Activated T-cell treated with anti-CD3 and anti-CD28 coated beads, Interleukin-2, amount 50 U/mL, for 24 hours (primary cell): ENCODE results near the gene ZFHX3.

Source experiments
- DNase-seq: peaks from one replicate; pipeline ENCODE4 v3.0.0-alpha.2; 2020
- H3K27ac Mint-ChIP-seq: 2 replicates; pipeline ENCODE4 v1.8.0; 2020; ENCODE audit warnings: mild to moderate bottlenecking, mixed read lengths
- H3K27me3 Mint-ChIP-seq: 2 replicates; pipeline ENCODE4 v1.8.0; 2020; ENCODE audit warnings: mixed read lengths
- H3K36me3 Mint-ChIP-seq: 2 replicates; pipeline ENCODE4 v1.8.0; 2020; ENCODE audit warnings: low read depth, mixed read lengths
- H3K4me1 Mint-ChIP-seq: 2 replicates; pipeline ENCODE4 v1.8.0; 2020; ENCODE audit warnings: low read depth, mixed read lengths
- H3K4me3 Mint-ChIP-seq: 2 replicates; pipeline ENCODE4 v1.8.0; 2020; ENCODE audit warnings: mild to moderate bottlenecking, moderate library complexity, mixed read lengths
- H3K9me3 Mint-ChIP-seq: 2 replicates; pipeline ENCODE4 v1.8.0; 2020; ENCODE audit warnings: mixed read lengths

Gene ZFHX3

DNA sequence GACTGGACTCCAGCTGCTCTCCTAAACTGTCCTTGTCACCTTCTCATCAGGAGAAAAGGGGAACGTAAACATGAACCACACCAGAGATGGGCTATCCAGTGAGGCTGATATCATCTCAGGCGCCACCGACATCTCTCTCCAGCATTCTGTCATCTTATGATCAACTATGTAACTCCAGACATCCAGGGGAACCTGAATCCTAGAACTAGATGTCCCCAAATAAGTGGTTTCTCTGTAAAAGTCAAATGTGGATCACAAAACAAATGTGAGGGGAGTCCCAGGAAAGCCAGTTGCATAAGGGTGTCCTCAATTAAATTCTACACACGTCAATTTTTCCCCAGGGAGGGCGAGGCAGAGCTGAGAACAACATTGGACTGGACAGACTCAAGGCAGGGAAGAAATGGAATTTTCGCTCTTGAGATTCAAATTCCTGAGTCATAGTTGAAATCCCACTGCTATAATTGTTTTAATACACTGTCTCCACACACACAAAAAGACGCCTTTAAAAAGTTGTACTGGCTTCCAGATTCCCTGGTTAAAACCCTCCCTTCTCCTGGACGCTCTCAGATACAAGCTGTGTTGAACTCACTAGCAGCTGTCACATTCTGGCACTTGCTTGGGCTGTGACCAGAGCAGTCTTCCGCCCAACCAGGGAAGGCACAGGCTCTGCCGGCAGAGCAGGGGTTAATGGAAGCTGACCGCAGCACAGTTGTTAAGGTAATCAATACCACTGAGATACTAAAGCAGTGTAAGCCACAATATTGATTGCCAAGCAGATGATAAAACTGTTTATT is 62.6 kb downstream of the ZFHX3 start:
- Mint-ChIP-seq H3K4me1 (no peaks in the 10 kb centered on the region), H3K9me3 (no peaks in the 10 kb centered on the region), H3K4me3 (no peak overlapping the region), H3K27me3 (no peaks in the 10 kb centered on the region), H3K27ac (no peak overlapping the region), H3K36me3 (no peaks in the 10 kb centered on the region)
- no peak for DNase-seq

DNA sequence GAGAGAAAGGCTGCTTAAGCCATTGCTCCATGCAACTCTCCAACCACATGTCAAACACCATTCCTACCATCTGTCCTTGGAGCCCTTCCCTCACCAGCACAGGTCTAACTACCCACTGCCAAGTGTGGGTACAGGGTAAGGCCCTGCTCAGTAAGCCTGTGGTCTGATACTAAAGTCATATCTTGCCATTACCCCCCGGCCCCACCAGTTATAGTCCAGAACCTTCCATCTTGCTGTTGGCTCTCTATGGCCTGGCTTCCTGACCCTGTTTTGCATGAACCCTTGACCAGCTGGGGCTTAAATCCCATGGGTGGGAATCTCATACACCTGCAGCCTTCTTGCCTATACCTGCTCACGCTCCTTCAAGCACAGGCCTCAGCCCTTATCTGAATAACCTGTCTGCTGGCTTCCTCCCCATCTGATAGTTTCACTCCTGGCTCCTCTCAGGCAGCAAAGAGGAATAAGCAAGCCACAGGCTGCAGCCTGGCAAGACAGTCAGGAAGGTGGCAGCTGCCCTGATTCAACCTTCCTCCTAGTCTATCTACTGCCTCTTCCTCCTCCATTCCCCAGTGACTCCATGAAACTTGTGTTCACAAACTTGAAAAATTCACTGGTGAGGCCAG is 64.1 kb downstream of the ZFHX3 start:
- Mint-ChIP-seq H3K27ac (no peak overlapping the region), H3K4me1 (no peaks in the 10 kb centered on the region), H3K4me3 (no peak overlapping the region), H3K27me3 (no peaks in the 10 kb centered on the region), H3K36me3 (no peaks in the 10 kb centered on the region), H3K9me3 (no peaks in the 10 kb centered on the region)
- no peak for DNase-seq

DNA sequence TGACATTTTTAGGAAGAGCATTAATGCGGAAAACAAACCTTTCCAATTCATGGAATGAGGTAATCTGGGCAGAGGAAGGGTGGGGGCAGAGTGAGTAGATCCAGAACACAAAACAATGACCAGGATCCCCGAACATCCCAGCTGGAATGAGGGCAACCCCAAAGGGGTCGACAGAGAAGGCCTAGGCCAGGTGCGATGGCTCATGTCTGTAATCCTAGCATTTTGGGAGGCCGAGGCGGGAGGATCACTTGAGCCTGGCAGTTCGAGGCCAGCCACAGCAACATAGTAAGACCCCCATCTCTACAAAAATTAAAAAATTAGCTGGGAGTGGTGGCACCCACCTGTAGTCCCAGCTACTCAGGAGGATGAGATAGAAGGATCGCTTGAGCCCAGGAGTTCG is 64.7 kb downstream of the ZFHX3 start:
- H3K27ac Mint-ChIP-seq, result no peak overlapping the region
- H3K4me3 Mint-ChIP-seq, result no peak overlapping the region
- no peaks in the 10 kb centered on the region for H3K9me3 Mint-ChIP-seq
- no peaks in the 10 kb centered on the region for H3K27me3 Mint-ChIP-seq
- no peaks in the 10 kb centered on the region for H3K4me1 Mint-ChIP-seq
- DNase-seq, result no peak
- no peaks in the 10 kb centered on the region for H3K36me3 Mint-ChIP-seq

DNA sequence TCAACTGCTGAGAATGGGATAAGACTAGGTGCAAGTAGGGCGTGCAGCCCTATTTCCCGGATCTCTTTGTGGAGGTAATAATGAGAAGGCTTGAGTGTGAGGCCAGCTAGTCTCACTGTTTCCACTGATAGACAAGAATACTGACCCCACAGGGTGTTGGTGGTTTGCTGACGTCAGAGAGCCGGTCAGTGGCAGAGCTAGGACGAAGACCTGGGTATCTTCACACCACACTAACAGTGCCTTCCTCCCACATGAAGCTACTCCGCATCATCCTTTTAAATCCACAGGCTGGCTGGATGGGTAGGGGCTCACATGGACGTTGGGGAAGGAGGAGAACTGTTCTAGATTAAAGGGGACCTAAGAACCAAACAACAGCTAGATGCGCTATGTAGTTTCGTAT is 68.0 kb downstream of the ZFHX3 start:
- no peaks in the 10 kb centered on the region for H3K27me3 Mint-ChIP-seq
- no peaks in the 10 kb centered on the region for H3K9me3 Mint-ChIP-seq
- H3K4me1 Mint-ChIP-seq, result no peaks in the 10 kb centered on the region
- H3K27ac Mint-ChIP-seq, result no peak overlapping the region
- H3K4me3 Mint-ChIP-seq, result no peak overlapping the region
- no peak for DNase-seq
- H3K36me3 Mint-ChIP-seq, result no peaks in the 10 kb centered on the region

DNA sequence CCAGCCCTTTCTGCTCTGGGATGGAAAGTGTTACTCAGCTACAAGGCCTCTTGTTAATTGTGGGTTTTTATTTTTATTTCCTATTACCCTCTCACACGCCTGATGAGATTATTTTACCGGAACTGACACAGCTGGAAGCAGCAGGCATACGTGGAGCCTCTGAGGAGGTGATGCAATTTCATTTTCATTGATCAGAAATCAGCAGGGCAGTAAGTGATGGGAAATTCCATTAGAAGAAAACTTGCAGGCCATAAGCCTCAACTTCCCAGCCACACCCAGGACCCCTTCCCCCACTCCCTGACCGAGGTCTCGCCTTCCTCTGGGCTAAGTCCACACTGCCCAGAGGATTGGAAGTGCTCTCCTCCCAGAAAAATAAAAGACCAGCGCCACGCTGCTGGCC is 69.7 kb downstream of the ZFHX3 start:
- no peak overlapping the region for H3K4me3 Mint-ChIP-seq
- H3K27ac Mint-ChIP-seq, result no peak overlapping the region
- no peak for DNase-seq
- H3K9me3 Mint-ChIP-seq, result no peaks in the 10 kb centered on the region
- H3K4me1 Mint-ChIP-seq, result no peaks in the 10 kb centered on the region
- H3K36me3 Mint-ChIP-seq, result no peaks in the 10 kb centered on the region
- H3K27me3 Mint-ChIP-seq, result no peaks in the 10 kb centered on the region

DNA sequence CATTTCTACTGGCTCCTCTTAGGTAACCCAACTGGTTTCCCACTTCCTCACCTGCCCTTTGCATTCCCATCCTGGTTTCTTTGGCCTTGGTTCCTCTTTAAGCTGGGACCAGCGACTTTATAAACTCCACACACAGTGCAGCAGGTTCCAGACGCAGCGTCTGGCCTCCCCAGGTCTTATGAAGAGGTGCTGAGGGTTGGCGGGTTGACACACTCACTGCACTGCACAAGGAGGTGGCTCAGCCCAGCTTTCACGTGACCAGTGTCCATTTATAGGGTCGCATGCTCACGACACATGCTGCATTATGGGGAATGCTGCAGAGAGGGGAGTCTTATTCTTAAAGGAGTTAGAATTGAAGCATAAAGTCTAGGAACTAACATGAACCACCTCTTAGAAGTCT is 70.8 kb downstream of the ZFHX3 start:
- Mint-ChIP-seq H3K9me3 (no peaks in the 10 kb centered on the region), H3K36me3 (no peaks in the 10 kb centered on the region), H3K27ac (no peak overlapping the region)

DNA sequence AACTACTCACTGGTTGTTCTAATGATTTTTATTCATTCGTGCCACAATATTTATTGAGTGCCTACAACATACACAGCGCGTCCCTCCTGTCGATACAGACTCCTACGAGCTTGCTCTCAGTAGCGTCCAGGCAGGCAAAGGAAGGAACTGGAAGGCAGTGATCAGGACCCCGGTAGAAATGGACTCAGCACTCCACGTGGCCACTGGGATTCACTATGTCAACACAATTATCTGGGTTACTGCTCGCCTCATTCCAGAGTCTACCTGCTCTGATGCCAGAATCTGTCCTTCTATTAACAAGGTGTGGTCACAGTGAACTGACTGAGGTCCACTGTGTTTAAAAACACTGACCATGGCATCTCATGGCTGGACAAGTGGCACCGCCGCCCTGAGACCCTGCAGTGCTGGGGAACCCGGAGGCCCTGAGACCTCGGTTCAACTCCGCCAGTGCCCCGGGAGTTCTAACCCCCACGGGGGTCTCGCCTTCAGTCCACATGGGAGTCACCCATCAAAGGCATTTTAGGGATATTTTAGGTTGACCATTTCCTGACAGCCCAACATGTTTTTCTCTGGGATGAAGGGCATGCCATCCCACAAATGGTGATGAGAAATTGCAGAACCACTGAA is 71.4 kb downstream of the ZFHX3 start:
- Mint-ChIP-seq H3K27me3 (no peaks in the 10 kb centered on the region), H3K36me3 (no peaks in the 10 kb centered on the region), H3K9me3 (no peaks in the 10 kb centered on the region), H3K4me3 (no peak overlapping the region), H3K4me1 (no peaks in the 10 kb centered on the region), H3K27ac (no peak overlapping the region)
- no peak for DNase-seq

More for the DNA sequence above, 70.8 kb downstream of the ZFHX3 start:
- Mint-ChIP-seq H3K4me1 (no peaks in the 10 kb centered on the region), H3K27me3 (no peaks in the 10 kb centered on the region), H3K4me3 (no peak overlapping the region)
- no peak for DNase-seq

DNA sequence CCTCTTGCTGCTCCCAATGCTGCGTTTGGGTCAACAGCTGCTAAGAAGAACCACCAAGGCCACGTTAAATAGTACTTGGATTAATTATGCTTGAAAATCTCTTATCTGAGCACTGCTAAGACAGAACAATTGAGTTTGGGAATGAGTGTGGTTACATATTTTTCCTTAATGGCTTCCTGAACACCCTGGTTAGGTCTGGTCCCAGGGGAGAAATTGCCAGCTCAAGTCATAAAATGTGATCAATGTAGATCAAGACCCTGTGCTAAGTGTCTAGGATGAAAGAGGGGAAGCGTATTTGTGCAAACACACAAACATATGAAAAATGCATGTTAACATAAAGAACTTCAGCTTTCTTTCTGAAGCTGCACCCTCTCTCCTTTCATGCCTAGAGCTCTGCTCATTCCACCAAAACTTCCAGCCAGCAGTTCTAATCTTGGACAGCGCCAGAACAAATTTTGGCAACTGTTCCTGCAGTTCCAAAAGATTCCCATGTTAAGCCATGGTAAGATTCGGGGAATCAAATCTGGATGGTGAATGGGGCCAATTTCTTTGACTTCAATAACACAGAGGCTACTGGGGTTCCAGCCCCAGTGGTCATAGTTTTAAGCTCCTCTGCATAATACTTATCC is 72.0 kb downstream of the ZFHX3 start:
- H3K4me3 Mint-ChIP-seq, result no peak overlapping the region
- no peaks in the 10 kb centered on the region for H3K9me3 Mint-ChIP-seq
- no peaks in the 10 kb centered on the region for H3K4me1 Mint-ChIP-seq
- no peak overlapping the region for H3K27ac Mint-ChIP-seq
- no peak for DNase-seq
- no peaks in the 10 kb centered on the region for H3K36me3 Mint-ChIP-seq
- H3K27me3 Mint-ChIP-seq, result no peaks in the 10 kb centered on the region

DNA sequence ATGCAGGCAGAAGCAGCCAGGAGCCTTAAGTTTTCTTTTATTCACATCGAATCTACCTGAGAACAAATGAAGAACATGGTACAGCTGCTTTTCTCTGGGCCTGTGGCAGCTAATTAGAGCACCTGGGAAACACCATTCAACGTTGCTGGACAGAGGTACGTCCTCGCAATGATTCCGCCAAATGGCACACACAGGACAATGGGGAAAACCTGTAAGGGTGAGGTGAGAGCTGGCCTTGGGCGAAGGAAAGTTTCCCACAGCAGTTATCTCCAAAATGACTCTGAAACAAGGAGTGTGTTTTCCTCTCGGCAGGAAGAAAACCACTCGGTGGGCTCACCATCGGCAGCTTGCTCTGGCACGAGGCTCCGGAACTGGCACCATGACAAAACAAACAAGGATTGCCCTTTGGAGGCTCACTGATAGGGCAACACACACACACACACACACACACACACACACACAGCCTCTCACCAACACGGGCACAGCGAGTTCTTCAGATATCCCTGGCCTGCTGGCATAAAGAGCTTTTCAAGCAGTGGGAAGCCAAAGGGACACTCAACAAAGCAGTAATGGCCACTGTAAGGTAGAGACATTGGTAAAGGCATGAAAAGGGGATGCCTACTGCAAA is 73.7 kb downstream of the ZFHX3 start:
- no peaks in the 10 kb centered on the region for H3K36me3 Mint-ChIP-seq
- H3K27me3 Mint-ChIP-seq, result no peaks in the 10 kb centered on the region
- H3K4me3 Mint-ChIP-seq, result no peak overlapping the region

DNA sequence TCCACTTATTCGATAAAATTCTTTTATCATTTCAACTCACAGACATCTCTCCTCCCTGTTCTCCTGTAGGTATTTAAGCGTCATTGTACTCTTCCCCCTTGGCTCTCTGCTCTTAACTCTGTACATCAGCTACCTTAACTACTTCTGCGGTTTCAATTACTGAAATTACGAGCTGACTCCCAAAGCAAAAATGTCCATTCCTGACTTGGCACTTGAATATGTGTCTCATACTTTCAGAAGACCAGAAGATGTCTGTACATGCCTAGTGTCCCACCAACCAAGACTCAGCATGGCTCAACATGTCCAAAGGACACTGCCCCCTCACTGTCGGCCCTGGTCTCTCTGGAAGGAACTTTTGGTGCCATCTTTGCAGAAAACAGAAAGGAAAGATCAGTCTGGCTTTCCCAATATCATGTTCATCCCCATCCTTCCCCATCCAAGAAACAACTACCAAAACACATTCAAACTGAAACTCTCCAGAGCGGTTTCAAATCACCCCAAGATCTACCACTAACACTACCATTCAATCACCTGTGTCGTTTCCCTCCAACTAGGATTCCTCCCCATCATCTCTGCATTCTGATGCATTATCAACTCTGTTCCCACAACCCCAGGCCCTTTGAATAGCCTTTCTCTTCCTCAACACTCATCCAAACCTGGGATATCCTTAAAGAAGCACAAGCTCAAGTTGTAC is 74.9 kb downstream of the ZFHX3 start:
- Mint-ChIP-seq H3K9me3 (no peaks in the 10 kb centered on the region), H3K36me3 (no peaks in the 10 kb centered on the region), H3K27me3 (no peaks in the 10 kb centered on the region), H3K4me3 (no peak overlapping the region), H3K4me1 (no peaks in the 10 kb centered on the region), H3K27ac (no peak overlapping the region)
- no peak for DNase-seq

More for the DNA sequence above, 73.7 kb downstream of the ZFHX3 start:
- Mint-ChIP-seq H3K4me1 (no peaks in the 10 kb centered on the region), H3K27ac (no peak overlapping the region), H3K9me3 (no peaks in the 10 kb centered on the region)
- no peak for DNase-seq

DNA sequence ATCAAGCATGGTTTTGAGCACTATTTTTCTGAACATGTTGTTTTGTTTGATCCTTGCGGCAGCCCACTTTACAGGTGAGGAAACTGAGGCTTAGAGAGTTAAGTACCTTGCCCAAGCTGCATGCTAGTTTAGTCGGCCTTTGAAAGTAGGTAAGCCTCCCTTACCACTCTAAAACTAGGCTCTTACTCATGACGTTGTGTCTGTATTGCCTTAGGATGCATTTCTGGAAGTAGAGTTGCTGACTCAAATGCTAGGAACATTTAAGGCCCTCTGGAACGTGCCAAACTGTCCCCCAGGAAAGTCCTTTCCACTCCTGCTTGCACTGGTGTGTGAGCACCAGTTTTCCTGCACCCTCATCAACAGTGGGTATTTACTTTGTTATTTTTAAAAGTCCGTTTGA is 76.6 kb downstream of the ZFHX3 start:
- Mint-ChIP-seq H3K27me3 (no peaks in the 10 kb centered on the region), H3K27ac (no peak overlapping the region), H3K9me3 (no peaks in the 10 kb centered on the region), H3K4me1 (no peaks in the 10 kb centered on the region), H3K36me3 (no peaks in the 10 kb centered on the region), H3K4me3 (no peak overlapping the region)
- no peak for DNase-seq

DNA sequence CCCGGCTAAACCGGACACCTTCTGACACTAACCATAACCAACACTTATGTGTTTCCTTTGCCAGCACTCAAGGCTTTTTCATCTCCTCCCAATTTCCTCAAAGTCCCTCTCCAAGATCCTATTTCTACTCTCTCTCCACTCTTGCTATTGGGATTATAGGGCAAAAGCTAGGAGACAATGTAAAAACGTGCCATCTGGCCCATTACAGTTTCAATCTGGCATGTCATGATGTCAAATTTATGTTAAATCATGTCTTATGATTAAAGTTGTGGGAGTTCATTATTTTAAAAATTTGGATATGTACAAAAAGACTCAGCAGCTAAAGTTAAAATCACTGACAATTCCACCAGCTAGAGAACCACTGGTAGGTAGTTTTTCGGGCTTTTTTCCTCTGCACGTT is 77.3 kb downstream of the ZFHX3 start:
- no peak for DNase-seq
- Mint-ChIP-seq H3K4me3 (no peak overlapping the region), H3K36me3 (no peaks in the 10 kb centered on the region), H3K9me3 (no peaks in the 10 kb centered on the region), H3K27ac (no peak overlapping the region), H3K27me3 (no peaks in the 10 kb centered on the region), H3K4me1 (no peaks in the 10 kb centered on the region)

DNA sequence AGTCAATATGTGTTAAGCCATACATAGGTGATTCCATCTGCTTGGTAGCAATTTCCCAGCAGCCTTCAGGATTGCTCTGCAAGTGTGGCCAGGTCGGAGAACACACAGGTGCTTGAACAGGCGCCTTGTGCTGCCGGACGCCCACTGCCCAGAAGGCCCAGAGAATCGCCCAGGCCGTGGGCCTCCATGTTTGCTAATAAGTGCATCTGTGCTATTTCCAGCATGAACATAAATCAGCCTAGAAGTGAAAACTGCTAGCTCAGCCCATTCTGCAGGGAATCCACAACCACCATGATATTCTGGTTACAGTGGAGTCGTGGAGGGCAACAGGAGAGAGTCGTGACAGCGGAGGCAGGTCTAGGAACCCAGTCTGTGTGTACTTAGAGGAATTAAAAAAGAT is 78.1 kb downstream of the ZFHX3 start:
- Mint-ChIP-seq H3K27me3 (no peaks in the 10 kb centered on the region), H3K9me3 (no peaks in the 10 kb centered on the region), H3K27ac (no peak overlapping the region), H3K4me1 (no peaks in the 10 kb centered on the region), H3K4me3 (no peak overlapping the region), H3K36me3 (no peaks in the 10 kb centered on the region)
- no peak for DNase-seq

DNA sequence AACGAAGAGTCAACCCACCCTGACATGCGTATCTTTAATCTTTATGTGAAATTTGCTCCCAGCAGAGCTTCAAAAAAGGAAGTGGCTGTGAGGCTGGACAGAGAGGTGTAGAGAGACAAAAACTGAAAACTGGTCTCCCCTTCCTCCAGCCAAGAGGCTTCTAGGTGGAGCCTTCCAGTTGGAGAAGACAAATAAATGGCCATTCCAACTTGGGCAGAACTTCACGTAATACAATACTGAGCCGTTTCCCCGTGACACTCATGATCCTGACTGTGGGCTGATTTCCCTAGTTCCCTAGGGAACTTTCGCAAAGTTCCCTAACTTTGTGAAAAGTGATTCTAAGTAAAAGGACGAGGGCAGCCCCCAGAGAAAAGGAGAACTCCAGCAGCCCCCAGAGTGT is 78.8 kb downstream of the ZFHX3 start:
- Mint-ChIP-seq H3K9me3 (no peaks in the 10 kb centered on the region), H3K36me3 (no peaks in the 10 kb centered on the region)

More for the DNA sequence above, 78.8 kb downstream of the ZFHX3 start:
- H3K27me3 Mint-ChIP-seq, result no peaks in the 10 kb centered on the region
- DNase-seq, result no peak
- H3K4me1 Mint-ChIP-seq, result no peaks in the 10 kb centered on the region
- no peak overlapping the region for H3K27ac Mint-ChIP-seq
- H3K4me3 Mint-ChIP-seq, result no peak overlapping the region
